ENCODE data around the gene CYTH2.

CYTH2 gene

DNA sequence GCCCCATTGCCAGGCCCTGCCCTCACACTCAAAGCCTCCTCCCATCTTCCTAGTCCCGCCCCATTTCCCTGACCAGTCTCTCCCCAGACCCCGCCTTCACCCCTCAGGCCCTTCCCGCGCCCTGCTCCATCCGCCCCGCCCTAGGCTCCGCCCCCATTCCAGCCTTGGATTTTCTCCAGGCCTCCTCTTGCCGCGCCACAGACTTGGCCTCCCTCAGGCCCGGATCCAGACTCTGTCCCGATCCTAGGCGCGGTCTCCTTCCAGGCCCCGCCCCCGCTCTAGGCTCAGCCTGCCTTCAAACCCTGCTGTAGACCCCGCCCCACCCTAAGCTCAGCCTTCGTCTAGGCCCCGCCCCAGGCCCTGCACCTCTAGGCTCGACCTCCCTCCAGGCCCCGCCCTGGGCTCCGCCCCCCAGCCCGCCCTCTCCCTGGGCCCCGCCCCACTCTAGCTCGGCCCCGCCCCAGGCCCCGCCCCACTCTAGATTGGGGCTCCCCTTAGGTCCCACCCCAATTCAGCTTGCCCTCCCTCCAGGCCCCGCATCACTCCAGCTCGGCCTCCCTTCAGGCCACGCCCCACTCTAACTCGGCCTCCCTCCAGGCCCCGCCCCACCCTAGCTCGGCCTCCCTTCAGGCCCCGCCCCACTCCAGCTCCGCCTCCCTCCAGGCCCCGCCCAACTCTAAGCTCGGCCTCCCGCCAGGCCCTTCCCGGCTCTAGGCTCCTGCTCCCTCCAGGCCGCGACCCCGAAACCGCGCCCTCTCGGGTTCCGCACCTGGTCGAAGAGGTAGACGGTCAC is 24.0 kb downstream of the CYTH2 start:
- in situ Hi-C loops (cut with MboI; ENCODE audit: low sequenced_read_pairs) = no loop called here

DNA sequence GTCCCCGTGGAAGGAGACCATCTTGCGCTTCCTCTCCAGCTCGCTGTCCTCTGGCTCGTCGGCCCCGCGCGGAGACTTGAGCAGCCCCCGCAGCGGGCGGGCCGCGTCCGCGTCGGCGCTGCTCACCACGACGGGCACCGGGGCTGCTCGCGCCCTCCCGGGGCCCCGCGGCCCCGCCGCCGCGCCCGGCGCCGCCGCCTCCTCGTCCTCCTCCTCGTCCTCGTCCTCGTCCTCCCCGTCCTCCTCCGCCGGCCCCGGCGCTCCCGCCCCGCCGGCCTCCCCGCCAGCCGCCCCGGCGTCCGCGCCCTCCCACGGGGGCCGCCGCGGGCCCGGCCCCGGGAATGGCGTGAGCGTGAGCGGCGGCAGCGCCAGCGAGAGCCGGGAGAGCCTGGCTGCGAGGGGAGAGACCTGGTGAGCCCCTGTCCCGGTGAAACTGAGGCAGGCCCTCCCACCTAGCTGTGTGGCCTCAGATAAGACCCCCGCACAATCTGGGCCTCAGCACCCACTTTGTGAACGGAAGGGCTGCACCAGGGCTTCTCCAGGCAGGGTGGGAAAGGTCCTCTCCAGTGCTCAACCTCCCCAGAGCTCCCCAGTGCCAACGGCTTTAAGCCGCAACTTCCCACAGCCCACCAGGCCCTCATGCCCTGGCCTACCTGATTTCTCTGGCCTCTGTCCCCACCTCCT is 24.7 kb downstream of the CYTH2 start:
- in situ Hi-C loops (cut with MboI; ENCODE audit: low sequenced_read_pairs) = no loop called here

DNA sequence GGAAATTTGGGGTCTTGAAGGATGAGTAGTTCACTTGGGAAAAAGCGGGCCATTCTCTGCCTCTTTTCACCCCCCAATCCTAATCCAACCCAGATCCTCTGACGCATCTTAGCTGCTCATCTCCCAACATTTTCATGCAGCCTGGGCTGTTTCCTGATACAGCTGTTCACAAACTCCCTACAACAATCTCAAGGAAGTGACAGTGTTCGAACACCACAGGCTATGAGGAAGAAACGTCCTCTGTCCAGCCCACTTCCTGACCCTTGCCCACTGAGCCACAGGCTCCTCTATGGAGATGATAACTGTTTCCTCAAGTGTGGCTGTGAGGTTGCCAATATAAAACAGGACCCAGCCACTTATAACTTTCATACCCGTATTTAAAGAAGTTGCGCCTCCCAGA is 26.2 kb downstream of the CYTH2 start:
- in situ Hi-C loops (cut with MboI; ENCODE audit: low sequenced_read_pairs) = no loop called here

DNA sequence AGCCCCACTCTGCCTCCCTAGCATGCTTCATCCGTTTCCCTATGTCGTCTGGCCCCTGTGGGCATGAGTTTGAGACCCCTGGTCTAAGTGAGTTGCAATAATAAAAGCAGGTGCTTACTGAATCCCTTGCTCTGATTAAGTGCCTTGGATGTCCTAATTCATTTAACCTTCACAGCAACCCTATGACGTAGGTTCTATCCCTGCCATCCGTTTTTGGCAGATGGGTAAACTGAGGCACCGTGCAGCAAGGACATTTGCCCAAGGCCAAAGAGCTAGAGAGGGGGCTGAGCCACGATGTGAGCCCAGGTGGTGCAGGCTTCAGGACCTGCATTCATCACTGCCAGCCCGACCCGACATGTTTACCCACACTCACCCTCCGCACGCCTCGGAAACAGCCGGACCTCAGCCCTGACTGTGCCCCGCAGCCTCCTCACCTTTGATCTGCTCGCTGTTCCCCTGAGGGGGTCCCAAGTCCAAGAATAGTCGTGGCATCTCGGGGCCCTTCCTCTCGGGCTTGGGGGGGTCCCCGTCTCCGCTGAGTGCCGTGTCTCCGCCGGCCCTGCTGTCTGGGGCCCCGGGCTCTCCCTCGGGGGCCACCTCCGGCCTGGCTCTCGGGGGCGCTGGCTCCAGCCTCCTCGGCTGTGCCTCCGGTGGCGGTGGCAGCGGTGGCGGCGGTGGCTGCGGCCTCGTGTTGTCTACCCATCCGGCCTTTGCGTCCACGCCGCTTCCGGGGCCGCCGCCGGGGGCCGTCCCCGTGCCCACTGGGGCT is 28.0 kb downstream of the CYTH2 start:
- in situ Hi-C loops (cut with MboI; ENCODE audit: low sequenced_read_pairs) = no loop called here

DNA sequence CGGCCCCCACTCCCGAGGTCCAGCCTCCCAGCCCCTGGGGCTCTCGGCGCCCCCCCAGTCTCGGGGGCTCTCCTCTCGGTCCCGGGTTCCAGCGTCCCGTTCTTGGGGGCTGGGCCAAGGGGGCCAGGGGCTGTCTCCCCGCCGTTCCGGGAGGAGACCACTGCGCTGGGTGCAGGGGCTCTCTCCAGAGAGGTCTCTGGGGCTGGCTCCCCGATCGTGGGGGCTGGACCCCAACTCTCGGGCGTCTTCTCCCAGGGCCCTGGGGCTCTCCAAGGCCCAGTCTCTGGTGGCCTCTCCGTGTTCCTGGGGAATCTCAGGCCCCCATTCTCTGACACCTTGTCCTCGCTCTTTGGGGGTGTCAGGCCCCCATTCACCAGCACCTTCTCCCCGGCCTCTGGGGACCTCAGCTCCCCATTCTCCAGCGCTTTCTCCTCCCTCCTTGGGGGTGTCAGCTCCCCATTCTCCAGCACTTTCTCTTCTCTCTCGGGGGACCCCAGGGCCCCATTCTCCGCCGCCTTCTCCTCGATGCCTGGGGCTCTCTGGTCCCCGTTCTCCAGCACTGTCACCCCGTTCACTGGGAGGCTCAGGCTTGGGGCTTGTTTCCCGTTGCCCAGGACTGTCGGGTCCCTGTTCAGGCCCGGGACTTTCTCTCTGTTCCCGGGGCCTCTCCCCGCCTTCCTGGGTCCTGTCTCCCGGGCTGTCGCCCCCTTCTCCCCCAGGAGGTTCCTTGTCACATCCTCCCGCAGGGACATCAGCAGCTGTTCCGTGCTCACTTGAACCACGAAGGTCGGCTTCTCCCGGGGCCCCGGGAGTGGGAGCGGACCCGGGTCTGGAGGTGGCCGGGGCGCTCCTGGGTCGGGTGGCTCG is 28.8 kb downstream of the CYTH2 start:
- in situ Hi-C loops (cut with MboI; ENCODE audit: low sequenced_read_pairs) = no loop called here

DNA sequence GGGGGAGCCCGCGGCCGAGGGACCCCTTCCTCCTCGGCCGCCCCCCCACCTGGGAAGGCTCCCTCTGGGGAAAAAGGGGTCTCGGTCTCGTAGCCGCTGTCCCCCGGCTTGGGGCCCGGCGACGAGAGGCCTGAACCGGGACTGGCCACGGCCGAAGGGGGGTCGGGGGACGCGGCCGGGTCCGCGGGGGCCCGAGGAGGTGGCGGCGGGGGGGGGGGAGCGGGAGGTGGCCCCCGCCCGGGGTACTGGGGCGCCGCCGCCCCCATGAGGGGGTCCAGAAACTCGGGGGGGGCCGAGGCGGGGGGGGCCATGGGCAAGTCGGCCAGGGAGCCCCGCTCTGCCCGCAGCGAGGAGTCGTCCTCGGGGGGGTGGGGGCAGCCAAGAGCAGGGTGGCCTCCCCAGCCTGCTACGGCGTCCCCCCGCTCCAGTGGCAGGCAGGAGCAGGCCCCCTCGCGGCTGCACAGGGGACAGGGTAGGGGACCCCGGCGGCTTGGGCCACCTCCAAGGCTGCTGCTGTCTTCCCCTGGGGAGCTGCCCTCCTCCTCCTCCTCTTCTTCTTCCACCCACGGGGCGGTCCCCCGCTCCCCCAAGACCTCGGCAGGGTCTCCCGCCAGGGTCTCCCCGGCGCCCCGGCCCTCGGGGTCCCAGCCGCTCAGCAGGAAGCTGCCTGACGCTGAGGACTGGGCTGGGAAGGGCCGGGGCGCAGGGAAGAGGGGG is 29.6 kb downstream of the CYTH2 start:
- in situ Hi-C loops (cut with MboI; ENCODE audit: low sequenced_read_pairs) = no loop called here

DNA sequence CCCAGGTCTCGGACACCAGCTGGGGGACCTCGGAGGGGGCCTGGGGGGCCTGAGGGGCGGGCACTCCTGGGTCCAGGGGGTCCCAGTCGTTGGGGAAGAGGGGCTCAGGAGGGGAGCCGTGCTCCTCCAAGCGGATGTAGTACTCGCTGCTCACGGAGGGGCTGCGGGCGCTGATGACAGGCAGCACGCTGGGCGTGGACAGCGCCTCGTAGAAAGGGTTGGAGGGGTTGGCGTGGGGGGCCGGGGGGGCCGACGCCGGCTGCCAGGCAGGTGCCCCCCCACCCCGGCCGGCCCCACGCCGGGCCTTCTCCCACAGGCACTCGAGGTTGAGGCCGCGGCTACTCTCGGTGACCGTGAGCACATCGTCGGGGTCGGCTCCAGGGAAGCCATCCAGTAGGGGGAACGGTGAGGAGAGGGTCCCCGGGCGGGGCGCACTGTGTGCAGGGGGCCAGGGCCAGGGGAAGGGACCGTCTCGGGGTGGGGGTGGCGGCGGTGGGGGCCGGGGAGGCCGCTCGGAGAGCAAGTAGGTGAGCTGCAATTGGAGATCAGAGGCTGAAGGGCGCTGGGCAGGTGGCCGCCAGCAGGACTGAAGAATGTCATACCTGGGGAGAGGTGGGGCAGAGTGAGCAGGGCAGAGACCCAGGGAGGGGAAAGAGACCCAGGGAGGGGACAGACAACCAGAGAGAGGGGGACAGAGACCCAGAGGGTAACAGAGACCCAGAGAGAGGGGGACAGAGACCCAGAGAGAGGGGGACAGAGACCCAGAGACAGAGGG is 30.3 kb downstream of the CYTH2 start:
- in situ Hi-C loops (cut with MboI; ENCODE audit: low sequenced_read_pairs) = no loop called here

DNA sequence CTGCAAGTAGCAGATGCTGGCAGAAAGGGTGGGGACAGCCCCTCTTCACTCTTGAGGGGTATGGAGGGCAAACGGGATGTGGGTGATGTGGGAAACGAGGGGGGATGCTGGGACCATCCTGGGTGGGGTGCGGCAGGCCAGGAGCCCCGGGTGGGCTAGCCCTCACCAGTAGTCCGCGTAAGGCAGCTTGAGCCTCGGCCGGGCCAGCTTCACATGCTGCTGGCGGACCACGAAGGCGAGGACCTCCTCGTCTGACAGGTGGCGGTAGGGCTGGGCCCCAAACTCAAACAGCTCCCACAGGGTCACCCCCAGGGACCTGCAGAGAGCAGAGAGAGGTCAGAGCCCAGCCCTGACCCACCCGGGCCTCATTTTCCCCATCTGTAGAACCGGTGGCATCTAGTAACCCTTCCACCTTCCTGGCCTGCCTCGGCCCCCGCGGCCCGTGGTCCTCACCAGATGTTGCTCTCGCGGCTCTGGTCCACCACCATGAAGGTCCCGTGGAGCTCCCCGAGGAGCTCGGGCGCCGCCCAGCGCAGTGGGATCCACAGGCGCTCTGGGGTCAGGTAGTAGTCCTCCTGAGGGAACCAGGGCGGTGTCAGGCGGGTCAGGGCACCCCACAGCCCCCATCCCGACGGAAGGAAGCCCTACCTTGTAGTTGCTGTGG is 31.8 kb downstream of the CYTH2 start:
- in situ Hi-C loops (cut with MboI; ENCODE audit: low sequenced_read_pairs) = no loop called here

DNA sequence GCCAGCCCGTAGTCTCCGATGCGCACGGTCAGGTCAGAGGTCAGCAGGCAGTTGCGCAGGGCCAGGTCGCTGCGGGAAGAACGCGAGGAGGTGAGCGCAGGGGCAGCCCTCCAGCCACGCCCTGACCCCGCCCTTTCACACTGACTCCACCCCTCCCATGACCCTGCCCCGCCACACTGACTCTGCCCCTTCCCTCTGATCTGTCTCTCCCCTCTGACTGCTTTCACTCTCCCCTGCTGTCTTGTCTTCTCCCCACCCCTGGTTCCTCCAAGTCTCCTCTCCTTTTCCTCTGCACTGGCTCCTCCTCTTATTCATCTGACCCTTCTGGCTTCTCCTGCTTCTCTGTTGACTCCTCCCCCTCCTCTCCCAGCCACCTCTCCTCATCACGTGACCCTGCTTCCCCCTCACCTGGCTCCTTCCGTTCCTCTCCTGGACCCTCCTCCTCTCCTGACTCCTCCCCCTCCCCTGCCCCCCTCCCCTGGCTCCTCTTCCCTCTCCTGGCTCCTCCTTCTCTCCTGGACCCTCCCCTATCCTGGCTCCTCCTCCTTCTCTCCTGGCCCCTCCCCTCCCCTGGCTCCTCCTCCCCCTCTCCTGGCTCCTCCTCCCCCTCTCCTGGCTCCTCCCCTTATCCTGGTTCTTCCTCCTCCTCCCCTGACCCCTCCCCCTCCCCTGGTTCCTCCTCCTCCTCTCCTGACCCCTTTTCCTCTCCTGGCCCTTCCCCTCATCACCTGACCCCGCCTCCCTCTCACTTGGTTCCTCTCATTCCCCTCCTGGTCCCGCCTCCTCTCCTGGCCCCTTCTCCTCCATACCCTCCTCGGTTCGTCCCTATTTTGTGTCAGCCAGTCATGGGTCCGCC is 32.6 kb downstream of the CYTH2 start:
- in situ Hi-C loops (cut with MboI; ENCODE audit: low sequenced_read_pairs) = no loop called here

DNA sequence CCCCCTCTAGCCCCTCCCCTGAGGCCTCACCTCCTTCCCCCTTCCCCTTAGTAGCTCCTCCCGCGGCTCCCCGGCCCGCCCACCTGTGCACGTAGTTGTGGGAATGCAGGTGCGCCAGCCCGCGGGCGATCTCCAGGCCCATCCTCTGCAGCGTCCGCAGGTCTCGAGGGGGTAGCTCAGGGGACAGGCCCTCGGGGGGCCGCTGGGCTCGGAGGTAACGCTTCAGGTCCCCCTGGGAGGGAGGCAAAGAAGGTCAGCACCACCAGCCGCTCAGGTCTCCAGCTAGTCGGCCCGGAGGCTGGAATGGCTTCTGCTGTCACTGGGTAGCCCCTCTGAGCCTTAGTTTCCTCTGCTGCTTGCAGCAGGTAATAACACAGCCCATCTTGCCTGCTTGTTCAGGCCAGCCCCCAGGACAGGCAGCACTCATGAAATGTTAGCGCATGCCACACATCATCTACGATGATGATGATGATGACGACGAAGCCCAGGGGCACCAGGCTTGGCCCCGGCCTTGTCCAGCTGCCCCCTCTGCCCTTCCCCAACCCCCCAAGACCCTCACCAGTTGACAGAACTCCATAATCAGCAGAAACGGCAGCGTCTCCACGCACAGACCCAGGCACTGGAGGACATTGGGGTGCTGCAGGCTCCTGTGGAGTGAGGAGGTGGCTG is 33.3 kb downstream of the CYTH2 start:
- in situ Hi-C loops (cut with MboI; ENCODE audit: low sequenced_read_pairs) = no loop called here

DNA sequence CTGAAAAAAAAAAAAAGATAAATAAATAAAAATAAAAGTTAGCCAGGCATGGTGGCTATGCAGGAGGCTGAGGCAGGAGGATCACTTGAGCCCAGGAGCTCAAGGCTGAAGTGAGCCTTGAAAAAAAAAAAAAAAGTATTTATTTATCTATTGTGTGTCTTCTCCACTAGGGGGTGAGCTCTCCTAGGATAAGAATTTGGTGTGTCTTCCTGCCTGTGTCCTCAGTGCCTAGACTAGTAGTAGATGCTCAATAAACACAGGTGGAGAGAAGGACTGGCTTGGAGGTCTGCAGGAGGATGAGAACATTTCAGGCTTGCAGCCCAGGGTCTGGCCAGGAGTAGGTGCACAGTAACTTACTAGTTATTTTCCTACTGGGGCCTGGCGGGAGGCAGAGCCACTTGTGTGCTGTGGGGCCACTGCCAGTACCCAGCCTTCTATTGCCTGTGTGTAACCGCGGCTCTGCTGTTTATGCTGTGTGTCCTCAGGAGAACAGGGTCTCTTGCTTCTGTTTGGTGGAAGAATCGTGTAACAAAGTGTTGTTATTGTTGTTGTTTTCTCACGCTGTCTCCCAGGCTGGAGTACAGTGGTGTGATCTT is 37.1 kb downstream of the CYTH2 start:
- in situ Hi-C loops (cut with MboI; ENCODE audit: low sequenced_read_pairs) = no loop called here

DNA sequence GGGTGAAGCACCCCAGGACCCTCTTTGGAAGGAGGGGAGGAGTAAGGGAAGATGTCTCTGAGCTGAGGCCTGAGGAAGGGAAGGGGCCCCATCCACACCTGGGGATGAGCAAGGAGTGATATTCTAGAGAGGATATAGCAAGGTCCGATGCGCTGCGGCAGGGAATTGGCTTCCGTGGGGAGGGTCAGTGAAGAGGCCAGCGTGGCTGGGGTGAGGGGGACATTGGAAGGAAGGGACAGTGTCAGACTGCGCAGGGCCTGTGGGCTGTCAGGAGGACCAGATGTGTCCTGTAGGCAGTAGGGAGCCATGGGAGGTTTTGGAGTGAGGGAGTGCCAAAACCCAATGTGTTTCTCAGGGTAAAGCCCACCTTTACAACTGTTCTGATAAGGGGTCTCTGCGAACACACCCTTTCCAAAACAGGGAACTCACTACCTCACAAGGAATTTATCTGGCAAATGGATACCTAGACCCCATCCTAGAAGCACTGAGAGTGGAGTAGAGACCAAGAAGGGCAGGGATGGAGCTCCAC is 38.8 kb downstream of the CYTH2 start:
- in situ Hi-C loops (cut with MboI; ENCODE audit: low sequenced_read_pairs) = no loop called here

DNA sequence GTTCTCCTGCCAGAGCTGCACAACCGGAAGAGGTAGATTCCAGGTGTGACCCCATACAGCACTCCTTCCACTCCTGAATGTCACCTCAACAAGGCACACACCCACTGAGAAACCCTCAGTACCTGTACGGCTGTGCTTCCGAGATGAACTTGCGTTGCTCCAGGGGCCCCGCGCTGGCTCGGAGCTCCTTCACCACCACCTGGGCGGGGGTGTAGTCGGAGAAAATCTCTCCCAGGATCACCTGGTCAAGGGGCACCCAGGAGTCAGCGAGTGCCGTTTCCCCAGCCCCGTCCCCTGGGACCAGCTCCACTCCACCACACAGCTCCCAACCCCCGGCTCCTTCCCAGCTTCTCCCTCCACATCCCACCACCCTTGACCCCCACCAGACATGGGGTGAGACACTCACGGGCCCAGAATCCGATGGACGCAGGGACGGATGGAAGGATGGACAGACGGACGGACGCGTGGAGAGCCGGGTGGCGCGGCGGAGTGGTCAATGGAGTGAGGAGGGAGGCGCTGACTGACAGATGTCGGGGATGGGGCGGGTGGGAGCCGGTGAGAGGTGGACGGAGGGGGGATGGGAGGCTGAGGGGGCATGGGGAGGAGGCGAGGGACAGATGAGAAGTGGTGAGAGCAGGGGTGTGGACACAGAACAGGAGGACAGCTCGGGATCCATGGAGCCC is 39.7 kb downstream of the CYTH2 start:
- in situ Hi-C loops (cut with MboI; ENCODE audit: low sequenced_read_pairs) = no loop called here

DNA sequence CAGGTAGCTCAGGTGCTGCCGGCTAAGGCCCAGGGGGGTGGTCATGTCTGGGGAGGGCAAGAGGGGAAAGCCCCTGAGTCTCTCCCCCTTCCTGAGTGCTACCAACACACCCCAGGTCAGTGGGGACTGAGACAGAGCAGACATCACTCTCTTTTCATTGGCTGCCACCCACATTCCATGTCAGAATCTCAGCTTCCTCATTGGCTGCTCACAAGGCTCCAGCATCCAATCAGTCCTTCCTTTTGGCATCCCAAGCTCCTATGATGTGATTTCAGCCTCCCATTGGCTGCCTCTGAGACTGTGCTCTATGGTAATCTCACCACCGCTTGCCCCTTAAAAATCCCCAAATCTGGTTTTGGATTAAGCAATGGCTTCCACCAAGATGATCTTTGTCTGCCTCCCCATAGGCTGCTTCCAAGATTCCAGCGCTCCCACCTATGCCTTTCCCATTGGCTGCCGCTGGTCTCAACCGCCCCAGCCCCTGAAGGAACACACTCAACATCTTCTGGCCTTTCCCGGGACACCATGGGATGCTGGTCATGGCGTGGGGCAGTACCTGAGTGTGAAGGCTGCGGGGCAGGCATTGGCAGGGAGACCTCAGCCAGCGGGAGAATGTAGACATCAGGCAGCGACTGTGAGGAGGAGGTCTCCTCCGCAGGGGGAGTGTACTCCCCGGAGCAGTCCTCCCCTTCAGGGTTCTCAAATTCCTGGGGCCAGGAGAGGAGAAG is 40.5 kb downstream of the CYTH2 start:
- in situ Hi-C loops (cut with MboI; ENCODE audit: low sequenced_read_pairs) = no loop called here

DNA sequence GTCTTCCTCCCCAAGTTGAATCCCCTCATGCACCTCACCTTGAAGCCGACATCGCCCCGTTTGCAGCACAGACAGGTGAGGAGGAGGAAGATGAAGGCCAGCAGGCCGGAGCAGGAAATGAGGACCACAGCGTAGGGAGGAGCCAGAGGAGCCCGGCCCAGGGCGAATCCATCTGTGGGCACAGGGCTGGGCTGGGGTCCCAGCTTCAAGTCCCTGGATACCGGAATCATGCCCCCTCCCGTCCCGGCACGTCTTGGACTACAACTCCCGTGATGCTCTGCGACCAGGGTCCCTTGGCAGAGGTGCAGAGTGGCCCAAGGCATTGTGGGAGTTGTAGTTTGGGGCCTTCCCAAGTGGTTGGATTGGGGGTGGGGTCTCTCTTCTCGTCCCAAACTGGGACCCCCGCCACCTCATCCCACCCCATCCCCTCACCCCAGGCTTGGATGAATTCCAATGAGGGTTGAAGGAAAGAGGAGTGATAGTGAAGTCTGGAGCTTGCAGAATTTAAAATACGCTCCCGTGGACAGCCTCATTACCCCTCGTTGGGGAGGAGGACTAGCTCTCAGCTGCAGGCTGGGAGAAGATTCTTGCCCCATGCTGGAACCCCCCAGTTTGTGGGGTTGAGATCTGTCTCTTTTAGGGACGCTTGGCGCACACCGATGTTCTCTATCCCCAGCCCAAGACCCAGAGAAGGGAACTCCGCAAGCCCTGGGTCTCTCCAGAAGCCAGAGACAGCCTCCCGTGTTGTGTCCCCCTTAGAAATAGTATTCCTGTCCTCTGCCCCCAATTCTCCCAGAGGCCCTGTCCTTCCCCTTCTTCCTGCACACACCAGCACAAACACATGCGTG is 41.5 kb downstream of the CYTH2 start:
- in situ Hi-C loops (cut with MboI; ENCODE audit: low sequenced_read_pairs) = no loop called here
